Sigmoid colon (tissue), 4 donors: ENCODE data around the gene RPUSD4.

Source experiments
- EP300 ChIP-seq, 4 donors: sonication (generic); formaldehyde crosslinking; IDR thresholded peaks; one replicate each; pipeline ENCODE4 v1.6.1; 2017; ENCODE audit warnings: antibody characterized with exemption in 4 of 4
- TF ChIP-seq, protein P1 (sequence below), 4 experiments: fragments of 450-650 bp in 3 of 4; fragments of 200-600 bp in 1 of 4; IDR thresholded peaks; one replicate each; pipeline ENCODE4 v1.5.1; 2016 to 2019; ENCODE audit warnings: antibody characterized with exemption in 4 of 4, mild to moderate bottlenecking in 3 of 4, moderate library complexity in 2 of 4

DNA sequence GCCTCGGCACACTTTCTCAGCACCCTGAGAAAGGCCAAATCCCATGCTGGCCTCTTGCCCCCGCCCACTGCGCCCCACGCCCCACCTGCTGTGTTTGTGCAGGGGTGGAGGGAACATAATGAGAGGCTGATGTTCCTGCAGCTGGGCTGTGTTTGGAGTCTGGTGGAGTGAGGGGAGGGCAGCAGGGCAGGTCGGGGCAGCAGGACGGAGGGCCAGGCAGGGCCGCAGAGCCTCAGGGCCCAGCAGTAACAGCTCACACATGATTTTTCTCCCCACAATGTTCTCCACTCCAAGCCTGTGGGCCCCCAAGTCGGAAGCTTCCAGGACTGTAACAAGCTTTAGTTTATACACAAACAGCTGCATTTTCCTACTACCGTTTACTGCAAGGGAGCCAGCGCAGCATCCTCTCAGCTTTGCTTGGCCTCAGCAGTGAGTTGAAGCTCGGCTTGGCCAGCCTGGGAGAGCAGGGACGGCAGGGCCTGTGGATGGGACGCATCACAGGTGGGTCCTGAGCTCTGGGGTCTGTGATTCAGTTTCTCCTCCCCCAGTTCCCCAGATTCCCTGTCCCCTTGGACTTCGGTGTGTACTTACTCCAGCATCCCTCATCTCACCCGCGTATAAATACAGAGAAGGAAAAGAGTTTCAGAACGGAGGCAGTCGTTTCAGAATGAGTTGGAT lies 51.0 kb downstream of the RPUSD4 start:
- no peak for TF ChIP-seq EP300 (IDR thresholded peaks at IDR 0.05)
- TF ChIP-seq, protein P1, sequence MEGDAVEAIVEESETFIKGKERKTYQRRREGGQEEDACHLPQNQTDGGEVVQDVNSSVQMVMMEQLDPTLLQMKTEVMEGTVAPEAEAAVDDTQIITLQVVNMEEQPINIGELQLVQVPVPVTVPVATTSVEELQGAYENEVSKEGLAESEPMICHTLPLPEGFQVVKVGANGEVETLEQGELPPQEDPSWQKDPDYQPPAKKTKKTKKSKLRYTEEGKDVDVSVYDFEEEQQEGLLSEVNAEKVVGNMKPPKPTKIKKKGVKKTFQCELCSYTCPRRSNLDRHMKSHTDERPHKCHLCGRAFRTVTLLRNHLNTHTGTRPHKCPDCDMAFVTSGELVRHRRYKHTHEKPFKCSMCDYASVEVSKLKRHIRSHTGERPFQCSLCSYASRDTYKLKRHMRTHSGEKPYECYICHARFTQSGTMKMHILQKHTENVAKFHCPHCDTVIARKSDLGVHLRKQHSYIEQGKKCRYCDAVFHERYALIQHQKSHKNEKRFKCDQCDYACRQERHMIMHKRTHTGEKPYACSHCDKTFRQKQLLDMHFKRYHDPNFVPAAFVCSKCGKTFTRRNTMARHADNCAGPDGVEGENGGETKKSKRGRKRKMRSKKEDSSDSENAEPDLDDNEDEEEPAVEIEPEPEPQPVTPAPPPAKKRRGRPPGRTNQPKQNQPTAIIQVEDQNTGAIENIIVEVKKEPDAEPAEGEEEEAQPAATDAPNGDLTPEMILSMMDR (IDR thresholded peaks at IDR 0.05), result no peak
